Right renal cortex interstitium (tissue), 3 donors: ENCODE data around the gene POM121. TPM values are rescaled to one million over a fixed set of nuclear protein-coding genes. Genes with fewer than 3 reads are reported as not detected.
"Not testable (repeated sequence)": the region's sequence is repeated elsewhere in the genome, so short reads cannot be mapped to it uniquely, and the experiment has no call there.

Source experiments
- DNase-seq, 3 donors: peaks; one replicate each; pipeline ENCODE4 v3.0.0-alpha.2; 2013; ENCODE audit warnings: low read depth in 3 of 3, low spot score in 2 of 3
- polyA plus RNA-seq, 3 donors: library from polyadenylated mRNA; unstranded; fragments of 120-200 nt; gene quantifications; one replicate each; pipeline ENCODE4 v1.2.1, GENCODE V29; 2013; ENCODE audit not compliant: insufficient read length in 3 of 3

The POM121 gene
- polyA plus RNA-seq, 3 donors: 33.7 to 35.7 (median 34.3) TPM

GRCh38 chr7:72948714-72949113 is 23.8 kb downstream of the POM121 start:
- DNase-seq: not testable (repeated sequence)

- not testable (repeated sequence) for DNase-seq
Observed at GRCh38 chr7:72949276-72949675, 24.4 kb downstream of the POM121 start.

DNA sequence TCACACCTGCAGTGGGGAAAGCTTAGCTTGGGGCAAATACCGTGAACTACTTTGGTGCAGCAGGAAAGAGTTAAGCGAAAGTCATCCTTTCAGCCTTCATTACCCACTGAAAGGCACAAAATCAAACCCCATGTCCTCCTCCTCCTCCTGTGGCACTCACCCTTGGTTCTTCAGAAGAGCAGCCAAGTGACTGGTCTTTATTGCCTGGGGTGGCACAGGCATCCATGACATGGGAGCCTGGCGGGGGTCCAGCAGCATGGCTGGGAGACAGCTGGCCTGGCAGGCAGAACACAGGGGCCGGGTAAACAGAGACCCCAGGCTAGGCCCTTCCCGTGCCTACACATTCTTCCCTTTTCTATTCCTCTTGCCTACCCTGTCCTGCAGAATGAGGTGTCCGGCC is 24.8 kb downstream of the POM121 start:
- not testable (repeated sequence) for DNase-seq

DNA sequence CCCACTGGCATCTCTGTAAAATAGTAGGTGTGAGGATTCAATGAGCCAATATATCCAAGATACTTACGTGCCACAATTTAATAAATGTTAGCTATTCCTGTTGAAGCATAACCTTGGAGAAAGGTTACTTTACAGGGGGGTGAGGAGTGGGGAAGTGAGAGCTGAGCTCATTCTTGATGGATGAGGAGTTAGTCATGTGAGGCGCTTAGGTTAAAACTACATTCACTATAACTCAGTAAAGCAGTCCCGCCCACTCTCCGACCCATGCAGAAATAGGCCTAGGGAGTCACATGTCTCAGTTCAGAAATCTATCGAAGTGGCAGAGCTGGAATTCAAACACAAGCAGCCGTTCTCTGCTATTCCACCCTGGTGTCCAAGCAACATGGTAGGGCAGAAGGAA is 25.5 kb downstream of the POM121 start:
- not testable (repeated sequence) for DNase-seq

GRCh38 chr7:72953901-72954562 is 29.1 kb downstream of the POM121 start:
- DNase-seq: not testable (repeated sequence)

GRCh38 chr7:72954563-72955198 is 29.8 kb downstream of the POM121 start:
- not testable (repeated sequence) for DNase-seq

- not testable (repeated sequence) for DNase-seq
Observed at GRCh38 chr7:72960029-72960428, 35.1 kb downstream of the POM121 start.

DNA sequence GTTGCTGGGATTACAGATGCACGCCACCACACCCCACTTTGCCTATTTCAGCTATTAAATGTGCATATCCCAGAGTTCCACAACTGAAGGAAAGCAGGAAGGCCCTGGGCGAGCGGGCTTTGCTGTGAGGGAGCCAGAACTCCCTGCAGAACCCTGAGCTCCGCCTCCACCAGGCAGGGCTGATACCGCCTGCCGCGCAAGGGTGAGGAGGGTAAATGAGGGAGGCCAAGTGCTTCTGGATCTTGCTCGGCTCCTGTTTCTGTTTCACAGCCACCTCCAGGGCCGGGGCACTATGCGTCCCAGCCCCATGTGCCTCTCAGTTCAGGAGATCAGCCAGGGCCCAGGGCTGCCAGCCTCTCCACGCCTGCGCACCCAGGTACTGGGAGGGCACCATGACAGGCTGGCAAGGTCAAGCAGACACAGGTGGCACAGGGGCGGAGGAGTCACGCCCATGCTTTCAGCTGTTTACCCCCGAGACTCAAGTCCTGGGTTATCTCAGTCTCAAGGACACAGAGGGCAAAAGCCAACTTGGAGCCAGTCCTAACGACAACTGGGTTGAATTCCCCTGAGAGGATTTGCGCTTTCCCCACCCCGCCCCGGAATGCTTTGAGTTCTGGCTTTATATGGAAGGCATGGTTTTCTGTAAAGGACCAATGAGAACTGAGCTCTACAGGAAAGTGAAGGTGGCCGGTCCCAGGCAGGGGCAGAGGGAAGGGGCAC is 35.9 kb downstream of the POM121 start:
- not testable (repeated sequence) for DNase-seq

GRCh38 chr7:72961346-72961650 is 36.4 kb downstream of the POM121 start:
- DNase-seq: not testable (repeated sequence)

DNA sequence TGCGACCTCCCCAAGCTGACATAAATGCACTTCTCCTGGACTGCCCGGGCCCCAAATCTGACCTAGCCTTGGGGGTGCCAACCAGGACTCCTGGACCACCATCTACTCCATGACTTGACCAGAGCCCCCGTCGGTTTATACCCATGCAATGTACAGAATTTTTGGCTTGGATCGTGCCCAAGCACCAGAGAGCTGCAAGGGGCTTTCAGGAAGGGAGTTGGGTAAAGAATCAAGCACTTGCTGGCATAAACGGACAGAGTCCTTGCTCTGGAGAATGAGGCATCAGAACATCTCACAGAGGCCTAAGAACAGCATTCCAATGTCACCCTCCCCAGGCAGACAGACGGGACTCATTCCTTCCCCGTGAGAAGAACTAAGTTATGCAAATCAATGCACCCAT is 38.2 kb downstream of the POM121 start:
- DNase-seq: not testable (repeated sequence)

DNA sequence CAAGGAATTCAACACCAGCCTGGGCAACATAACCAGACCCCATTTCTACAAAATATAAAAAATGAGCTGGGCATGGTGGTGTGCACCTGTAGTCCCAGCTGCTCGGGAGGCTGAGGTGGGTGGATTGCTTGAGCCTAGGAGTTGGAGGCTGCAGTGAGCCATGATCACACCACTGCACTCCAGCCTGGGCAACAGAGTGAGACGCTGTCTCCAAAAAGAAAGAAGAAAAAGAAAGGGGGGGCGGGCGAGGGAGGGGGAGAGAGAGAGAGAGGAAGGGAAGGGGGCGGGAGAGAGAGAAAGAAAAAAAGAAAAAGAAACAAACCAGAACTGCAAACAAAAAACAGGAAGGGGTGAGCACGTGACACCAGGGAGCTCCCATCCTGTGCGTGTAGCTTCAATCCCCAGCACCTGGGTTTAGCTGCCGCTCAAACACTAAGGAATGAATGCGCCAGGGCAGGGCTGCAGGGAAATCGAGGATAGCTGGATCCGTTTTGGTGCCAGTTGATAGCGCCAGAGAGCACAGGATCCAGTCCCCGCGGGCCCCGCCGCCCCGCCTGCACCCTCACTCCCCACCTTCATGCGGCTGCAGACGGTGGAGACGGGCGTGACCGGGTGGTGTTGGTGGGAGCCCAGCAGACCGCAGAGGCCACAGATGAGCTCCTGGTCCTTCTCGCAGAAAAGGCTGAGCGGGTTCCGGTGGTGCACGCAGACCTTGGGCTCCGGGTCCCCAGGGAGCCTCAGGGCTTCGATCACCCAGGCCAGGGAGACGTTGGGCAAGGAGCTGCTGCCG is 40.5 kb downstream of the POM121 start:
- not testable (repeated sequence) for DNase-seq

DNA sequence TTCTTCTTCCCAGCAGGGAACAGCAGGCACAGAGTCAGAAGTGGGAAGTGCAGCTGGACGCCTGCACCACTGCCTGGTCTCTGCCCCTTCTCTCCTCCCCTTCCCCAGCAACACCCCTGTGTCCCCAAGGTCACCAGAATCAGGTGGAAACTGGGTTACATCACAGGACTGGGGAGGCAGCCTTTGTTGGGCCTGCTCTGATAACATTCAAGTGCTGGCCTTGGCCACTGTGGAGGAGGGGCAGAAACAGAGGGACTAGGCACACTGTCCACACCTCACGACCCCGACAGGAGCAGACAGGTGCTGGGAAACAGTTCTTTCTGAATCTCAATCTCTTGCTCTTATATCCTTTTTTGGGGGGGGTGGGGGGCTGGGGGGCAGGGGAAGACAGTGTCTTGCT is 42.0 kb downstream of the POM121 start:
- DNase-seq: not testable (repeated sequence)

- not testable (repeated sequence) for DNase-seq
Observed at GRCh38 chr7:72968980-72969516, 44.2 kb downstream of the POM121 start, which contains the start of gene TRIM74. Gene TRIM74 (minus strand): TSS chr7:72969466. CDS start chr7:72966157, 3,309 bp downstream.

DNA sequence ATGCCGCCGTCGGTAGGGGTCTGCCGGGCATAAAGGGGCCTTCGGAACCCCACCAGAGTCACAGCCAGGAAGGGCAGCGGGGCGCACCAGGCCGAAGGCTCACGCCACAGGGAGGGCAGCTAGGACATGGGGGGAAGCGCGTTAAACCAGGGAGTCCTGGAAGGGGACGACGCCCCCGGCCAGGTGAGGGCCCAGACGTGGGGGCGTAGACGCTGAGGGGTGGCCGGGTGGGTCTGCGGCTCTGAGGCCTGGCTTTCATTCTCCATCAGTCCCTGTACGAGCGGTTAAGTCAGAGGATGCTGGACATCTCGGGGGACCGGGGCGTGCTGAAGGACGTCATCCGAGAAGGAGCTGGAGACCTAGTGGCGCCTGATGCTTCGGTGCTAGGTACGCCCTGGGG is 44.8 kb downstream of the POM121 start:
- not testable (repeated sequence) for DNase-seq

- DNase-seq: not testable (repeated sequence)
Observed at GRCh38 chr7:72971505-72971904, 46.6 kb downstream of the POM121 start.

DNA sequence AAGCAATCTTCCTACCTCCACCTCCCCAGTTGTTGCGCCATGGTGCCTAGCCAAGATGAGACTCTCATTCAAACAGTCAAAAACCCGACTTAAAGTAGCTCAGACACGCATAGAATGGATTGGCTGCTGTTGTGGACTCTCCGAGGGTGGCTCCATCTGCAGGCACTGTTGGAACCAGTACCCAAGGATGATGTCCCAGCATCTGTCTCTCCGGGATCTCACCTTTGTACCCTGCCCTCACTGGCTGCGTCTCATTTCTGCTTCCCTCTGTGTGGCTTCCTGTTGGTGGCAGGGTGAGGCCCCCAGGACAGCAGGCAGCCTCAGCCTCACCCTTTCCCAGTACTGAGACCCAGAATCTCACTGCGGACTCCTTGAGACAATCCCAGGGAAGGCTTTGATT is 49.9 kb downstream of the POM121 start:
- not testable (repeated sequence) for DNase-seq

DNA sequence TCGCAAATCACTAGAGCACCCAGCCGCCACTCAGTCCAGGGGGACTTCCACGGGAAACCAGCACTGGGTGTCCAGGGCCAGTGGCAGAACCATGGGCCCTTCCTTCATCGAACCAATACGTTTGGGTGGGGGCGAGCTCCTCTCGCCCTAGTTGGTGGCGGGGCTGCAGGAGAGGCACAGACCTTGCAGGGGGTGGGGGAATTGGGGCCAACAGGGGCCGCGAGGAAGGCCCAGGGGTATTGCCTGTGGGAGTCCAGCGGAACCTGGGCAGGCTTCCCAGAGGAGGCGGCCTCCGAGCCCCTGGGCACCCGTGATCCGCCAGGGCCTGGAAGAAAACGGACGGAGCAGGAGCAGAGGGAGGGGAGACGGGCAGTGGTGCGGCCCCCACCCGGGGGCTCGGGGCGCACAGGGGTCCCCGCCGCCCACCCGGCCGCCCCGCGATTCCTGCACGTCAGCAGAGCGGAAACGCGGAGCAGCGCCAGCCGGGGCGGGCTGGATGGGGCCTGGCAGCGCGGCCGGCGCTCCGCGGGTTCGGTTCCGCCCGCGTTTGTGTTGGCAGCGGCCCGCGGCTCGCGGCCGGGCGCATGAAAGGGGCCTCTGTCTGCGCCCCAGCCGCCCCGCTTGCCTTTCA is 50.9 kb downstream of the POM121 start:
- not testable (repeated sequence) for DNase-seq

GRCh38 chr7:72976434-72976833 is 51.5 kb downstream of the POM121 start:
- DNase-seq: not testable (repeated sequence)

DNA sequence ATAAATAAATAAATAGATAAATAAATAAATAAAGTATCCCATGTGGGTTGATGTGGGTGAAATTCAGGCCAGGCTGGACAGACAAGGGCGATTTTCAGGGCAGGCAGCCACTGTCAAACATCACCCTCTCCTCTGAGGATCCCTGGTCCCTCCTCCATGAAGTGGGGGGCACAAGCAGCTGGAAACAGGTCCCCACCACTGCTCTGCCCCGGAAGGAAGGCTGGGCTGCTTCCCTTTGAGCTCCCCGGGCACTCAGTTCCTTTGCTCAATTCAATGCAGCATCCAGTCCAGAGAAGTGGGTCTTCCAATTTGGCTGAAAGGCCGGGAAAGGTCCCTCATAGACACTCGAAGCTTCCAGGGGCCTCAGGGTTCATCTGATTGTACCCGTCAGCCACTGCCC is 55.5 kb downstream of the POM121 start:
- DNase-seq: not testable (repeated sequence)

DNA sequence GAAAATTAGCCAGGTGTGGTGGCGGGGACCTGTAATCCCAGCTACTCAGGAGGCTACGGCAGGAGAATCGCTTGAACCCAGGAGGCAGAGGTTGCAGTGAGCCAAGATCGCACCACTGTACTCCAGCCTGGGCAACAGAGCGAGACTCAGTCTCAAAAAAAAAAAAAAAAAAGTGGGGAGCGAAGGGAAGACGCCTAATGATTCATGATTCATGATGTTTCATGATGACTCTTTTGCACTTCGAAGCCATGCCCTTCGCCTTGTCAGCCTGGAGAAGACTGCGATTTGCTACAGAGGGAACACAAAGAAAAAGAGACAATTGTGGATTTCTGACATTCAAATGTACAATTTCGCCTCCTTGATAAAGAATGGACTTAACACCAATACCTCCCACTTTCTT is 57.2 kb downstream of the POM121 start:
- not testable (repeated sequence) for DNase-seq
